ENCODE data around the gene TRIM13.
A peak's percentile ranks its signal among the peaks of the same experiment; 100 is the strongest.
"Not testable (repeated sequence)": the region's sequence is repeated elsewhere in the genome, so short reads cannot be mapped to it uniquely, and the experiment has no call there.

The TRIM13 gene, protein sequence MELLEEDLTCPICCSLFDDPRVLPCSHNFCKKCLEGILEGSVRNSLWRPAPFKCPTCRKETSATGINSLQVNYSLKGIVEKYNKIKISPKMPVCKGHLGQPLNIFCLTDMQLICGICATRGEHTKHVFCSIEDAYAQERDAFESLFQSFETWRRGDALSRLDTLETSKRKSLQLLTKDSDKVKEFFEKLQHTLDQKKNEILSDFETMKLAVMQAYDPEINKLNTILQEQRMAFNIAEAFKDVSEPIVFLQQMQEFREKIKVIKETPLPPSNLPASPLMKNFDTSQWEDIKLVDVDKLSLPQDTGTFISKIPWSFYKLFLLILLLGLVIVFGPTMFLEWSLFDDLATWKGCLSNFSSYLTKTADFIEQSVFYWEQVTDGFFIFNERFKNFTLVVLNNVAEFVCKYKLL

DNA sequence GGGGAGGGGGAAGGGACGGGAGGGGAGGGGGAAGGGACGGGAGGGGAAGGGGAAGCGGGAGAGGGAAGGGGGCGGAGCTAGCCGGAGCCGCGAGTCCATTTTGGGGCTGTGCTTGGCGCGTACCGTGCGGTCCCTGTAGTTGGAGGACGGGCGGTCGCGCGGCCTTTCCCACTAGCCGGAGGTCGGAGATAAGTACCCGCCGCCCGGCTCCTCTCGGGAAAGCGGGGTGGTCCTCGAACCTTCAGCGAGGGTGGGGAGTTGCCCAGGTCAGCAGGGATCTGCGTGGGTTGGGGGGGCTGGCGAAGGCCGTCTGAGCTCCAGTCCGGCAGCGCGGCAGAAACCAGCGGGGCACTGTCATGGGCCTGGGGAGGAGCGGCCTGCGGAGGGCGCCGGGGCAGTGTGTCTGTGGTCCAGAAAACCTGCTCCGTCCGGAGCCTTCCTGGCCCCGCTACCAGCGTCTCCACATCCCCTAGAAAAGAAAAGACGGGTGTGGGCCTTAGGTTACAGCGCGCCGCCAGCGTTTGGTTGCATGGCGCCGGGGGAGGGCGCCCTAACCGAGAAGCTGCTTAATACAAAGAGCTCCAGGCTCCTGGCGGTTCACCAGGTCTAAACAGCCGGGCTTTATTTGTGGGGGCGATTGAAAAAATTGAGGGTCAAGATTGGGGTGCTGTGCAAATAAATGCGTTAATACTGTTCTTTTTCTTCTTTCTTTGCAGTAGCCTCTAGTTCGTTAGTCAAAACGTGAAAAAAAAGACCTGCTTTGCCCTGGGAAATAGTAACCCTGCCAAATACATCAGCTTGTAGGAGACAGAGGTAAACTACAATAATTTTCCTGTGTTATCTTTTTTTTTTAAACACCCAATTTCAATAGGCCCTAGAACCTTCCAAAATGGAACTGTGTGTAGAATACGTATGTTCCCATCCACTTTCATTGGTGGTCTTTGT is at the start of gene TRIM13:
TRIM13 (plus strand) TSS at position 92 of the 945 bp plus-strand sequence. CDS start 14,899 bp downstream, outside the sequence.
- peak; percentile 93 for DNase-seq (ENCODE audit: low spot score)

DNA sequence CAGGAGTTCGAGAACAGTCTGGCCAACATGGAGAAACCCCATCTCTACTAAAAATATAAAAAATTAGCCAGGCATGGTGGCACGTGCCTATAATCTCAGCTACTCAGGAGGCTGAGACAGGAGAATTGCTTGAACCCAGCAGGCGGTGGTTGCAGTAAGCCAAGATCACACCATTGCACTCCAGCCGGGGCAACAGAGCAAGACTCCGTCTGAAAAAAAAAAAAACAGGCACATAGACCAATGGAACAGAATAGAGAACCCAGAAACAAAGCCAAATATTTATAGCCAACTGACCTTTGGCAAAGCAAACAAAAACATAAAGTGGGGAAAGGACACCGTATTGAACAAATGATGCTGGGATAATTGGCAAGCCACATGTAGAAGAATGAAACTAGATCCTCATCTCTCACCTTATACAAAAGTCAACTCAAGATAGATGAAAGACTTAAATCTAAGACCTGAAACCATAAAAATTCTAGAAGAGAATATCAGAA is 48.0 kb upstream of the TRIM13 start:
- not testable (repeated sequence) for DNase-seq (ENCODE audit: low spot score)

DNA sequence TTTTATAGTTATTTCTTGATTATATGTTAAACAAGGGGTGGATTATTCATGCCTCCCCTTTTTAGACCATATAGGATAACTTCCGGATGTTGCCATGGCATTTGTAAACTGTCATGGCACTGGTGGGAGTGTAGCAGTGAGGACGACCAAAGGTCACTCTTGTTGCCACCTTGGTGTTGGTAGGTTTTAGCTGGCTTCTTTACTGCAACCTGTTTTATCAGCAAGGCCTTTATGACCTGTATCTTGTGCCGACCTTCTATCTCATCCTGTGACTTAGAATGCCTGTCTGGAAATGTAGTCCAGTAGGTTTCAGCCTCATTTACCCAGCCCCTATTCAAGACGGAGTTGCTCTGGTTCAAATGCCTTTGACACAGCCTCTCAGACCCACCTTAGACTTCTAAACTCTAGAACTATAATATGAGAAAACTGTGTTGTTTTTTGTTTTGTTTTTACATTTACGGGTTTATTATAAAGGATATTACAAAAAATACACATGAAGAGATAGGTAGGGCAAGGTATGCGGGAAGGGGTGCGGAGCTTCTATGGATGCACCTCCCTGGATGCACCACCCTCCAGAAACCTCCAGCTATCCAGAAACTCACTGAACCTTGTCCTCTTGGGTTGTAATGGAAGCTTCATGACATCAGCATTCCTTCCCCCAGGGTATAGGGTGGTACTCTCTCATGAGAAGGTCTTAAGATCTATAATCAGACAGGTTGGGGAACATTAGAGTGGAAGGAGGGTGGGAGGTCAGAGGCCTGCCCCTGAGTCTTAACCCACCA is 44.9 kb upstream of the TRIM13 start:
- DNase-seq (ENCODE audit: low spot score) = no peak

DNA sequence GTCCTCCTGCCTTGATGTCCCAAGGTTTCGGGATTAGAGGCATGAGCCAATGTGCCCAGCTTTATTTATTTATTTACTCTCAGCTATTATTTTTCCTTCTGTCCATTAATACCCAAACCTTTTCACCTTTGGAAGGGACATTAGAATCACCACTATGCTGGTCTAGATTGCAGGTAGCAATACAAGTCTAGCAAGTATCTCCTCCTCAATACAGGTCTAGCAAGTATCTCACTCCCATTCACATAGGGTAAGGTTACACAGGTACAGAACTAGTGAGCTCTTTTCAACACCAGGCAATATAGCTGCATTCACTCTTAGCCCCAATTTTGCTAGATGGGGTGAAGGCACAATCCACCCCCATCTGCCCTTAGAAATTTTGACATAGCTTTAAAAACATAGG is 43.3 kb upstream of the TRIM13 start:
- DNase-seq (ENCODE audit: low spot score) = no peak

DNA sequence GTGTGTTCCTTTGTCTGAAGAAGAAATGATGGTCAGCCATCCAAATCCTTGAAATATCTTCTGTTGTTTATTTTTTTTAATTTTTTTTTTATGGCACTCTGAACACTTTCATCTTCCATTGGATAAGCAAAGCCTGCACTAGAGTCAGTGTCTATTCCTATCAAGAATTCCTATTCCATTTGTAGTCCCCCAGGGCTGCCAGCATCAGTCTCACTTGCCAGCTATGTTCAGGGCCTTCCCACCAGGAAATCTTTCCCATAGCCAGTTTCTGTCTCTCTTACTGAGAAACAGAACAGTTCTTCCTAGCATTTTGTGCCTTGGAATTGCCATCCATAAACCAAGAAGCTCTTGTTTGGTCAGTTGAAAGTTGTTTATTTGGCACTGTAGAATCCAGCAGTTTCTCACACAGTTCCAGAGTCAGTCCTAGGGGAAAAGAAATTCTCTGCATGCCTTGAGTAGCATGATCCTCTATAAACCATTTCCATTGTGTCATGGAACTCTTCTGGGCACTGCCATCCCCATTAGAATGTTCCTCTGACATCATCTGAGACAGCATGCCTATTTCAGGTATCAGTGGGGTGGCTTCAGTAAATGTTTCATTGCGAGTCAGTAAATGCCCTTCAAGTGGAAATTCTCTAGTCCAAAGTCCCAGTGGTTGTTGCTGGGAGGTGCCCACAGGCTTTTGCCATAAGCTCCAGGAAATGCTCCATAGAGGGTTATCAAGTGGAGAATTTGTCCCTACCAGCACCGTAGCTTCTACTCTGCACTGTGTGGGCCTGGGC is 42.0 kb upstream of the TRIM13 start:
- DNase-seq (ENCODE audit: low spot score) = no peak

DNA sequence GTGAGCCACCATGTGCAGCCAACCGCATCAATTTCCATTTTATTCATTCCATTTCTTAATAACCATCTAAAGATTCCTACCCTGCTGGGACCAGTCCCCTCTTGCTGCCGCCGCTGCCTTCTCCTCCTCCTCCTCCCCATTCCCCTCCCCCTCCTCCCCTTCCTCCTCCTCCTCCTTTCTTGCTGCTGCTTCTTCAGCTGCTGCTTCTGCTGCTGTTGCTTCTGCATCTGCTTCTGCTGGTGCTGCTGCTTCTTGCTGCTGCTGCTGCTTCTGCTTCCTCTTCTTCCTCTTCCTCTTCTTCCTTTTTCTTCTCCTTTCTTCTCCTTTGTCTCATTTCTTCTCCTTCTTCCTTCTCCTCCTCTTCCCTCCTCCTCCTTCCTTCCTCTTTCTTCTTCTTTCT is 40.7 kb upstream of the TRIM13 start:
- no peak for DNase-seq (ENCODE audit: low spot score)

DNA sequence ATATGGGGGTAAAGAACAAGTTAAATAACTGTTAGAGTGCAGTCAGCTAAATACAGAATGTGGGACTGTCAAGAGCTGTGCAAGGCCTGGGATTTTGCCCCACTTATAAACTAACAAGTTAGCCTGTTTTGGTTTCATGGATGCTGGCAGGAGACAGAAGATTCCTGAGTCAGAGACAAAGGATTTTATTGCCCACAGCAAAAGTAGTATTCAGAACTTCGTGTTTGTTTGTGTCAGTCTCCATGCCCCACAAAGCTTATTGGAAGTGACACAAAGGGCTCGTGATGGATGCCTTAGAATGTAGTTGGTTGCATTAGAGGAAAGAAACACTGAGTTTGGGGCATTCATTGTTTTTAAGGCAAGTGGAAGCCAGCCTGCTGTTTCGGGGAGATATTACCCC is 38.5 kb upstream of the TRIM13 start:
- DNase-seq (ENCODE audit: low spot score) = no peak

DNA sequence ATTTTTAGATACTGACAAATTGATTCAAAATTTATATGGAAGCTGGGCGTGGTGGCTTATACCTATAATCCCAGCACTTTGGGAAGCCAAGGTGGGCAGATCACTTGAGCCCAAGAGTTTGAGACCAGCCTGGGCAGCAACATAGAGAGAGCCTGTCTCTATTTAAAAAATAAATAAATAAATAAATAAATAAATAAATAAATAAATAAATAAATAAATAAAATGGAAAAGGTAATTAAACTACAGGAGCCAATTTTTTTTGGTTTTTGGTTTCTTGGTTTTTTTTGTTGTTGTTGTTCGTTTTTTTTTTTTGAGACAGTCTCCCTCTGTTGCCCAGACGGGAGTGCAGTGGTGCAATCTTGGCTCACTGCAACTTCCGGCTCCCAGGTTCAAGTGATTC is 29.4 kb upstream of the TRIM13 start:
- DNase-seq (ENCODE audit: low spot score) = no peak

DNA sequence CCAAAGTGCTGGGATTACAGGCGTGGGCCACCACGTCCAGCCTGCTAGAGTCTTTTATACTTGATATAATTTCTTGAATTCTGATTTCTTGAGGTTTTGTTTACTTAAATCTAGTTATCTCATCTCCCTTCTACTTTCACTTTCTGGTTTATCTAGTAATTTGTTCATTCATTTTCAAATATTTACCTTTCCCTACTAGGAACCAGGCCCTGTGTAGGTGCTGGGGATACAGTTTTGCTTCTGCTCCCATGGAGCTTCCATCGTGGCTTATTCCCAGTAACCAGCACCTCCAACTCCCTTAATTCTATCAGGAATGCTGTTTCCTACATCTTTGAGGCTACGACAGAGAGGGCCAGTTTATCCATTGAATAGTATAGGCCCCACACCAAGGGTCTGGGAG is 24.1 kb upstream of the TRIM13 start:
- DNase-seq (ENCODE audit: low spot score) = no peak

DNA sequence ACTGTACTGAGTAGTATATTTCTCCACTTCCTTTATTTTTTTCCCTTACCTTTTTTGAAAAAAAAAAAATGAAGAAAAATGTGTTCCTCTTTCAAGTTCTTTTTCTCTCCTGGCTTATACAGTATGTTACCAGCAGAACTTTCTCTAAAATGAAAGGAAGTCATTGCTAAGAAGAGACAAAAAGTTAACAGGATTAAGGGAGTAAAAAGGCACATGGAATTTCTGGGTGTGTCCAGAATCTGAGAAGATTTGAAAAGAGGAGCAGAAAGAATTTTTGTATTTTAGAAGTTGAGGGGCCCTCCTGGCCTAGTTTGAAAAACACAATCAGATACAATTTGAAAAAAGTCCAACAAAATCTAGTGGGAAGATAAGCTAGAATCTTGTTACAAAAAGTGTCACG is 21.0 kb upstream of the TRIM13 start:
- DNase-seq (ENCODE audit: low spot score) = no peak

DNA sequence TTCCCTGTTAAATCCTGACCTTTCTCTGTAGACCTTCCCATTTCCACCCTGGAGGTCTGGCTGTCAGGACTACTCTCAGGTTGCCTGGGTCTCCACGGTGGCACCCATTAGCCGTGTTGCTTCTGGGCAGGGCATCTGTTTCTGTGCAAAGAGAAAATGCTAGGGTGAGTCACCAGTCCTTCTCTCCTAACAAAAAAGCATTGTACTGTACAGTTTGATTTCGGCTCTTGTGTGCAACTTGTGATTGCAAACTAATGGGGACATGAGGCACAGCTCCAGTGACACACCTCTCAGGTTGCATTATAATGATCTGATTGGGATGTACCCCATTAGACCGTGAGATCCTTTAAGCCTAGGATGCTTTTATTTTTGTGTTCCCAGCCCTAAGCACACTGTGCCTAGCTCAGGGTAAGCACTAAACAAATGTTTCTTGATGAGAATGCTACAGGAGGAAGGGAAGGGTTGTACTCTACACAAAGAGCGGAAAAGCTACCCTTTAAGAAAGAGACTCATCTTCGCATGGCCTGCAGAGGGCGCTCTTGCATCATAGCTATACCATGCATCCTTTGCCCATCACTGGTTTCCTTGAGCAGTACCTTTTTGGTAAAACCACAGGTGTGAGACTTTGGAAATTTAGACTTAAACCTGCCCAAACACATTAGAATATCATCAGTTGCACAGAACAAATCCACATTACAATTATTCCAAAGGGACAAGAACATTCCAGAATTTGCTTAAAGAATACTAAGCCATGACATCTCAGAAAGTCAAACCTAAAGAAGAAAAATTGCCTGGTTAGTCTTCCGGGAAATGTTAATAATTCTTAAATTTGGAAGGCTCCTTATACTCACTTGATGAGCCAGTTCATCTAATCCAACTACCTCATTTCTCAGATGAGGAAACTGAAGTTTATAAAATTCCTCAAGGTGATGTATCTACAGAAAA is 20.3 kb upstream of the TRIM13 start:
- peak; percentile 75 for DNase-seq (ENCODE audit: low spot score)

DNA sequence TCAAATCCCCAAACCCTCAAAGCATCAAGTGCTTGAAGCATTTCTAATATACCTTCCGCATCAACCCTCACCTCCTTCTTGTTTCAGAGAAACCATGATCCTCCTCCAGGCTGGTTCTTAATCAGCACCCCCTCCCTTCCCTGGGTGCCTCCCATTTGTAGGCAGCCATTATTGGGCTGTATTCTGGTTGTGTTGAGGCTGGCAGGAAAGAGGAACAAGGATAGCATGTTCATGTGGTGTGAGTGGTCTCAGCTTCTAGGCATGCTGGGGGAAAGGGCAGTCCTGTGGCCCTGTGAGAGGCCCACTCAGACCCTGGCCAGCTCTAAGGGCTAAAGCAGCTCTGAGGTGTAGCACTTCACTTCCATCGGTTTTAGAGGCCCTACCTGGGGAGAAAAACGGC is 18.9 kb upstream of the TRIM13 start:
- DNase-seq (ENCODE audit: low spot score) = no peak

DNA sequence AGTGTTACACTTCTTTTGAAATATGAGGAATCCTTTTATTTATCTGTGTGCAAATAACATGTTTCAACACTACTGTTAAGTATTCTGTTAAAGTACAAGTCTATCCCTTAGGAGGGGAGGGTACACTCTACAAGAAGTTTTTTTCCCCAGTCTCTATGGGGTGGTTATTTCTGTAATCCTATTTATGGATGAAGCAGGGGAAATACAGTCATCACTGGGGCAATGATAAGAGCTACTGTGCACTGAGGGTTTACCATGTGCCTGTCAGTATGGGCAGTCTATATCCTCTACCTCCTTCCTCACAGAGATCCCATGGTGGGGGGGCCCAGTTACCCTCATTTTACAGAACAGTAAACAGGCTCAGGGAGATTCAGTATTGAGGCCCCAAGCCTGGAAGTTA is 16.6 kb upstream of the TRIM13 start:
- DNase-seq (ENCODE audit: low spot score) = no peak

DNA sequence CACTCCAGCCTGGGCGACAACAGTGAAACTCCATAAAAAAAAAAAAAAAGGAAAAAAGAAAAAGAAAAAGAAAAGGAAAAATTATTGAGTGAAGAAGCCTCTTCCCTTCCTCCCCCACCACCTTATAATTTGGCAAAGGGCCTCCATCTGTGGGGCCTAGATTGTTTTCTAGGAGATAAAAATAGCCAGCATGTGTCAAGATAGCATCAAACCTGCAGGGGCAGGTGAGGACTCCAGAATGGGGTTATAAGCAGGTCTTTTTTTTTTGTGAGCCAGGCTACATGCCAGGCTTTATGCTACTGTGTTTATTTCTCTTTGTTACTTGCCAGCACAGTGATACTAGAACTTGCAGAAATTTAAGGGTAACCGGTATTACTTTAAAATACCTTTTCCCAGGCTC is 11.7 kb upstream of the TRIM13 start:
- DNase-seq (ENCODE audit: low spot score) = no peak

DNA sequence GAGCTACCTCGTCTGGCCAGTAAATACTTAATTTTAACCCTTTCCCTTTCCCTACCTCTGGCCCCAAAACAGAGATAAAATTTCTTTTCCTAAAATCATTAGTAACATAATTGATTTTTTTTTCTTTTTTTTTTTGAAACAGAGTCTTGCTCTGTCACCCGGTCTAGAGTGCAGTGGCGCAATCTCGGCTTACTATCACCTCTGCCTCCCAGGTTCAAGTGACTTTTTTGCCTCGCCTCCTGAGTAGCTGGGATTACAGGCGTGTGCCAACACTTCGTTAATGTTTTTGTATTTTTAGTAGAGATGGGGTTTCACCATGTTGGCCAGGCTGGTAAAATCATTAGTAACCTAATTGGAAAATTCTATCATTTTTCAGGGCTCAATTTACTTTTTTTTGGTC is 10.4 kb upstream of the TRIM13 start:
- no peak for DNase-seq (ENCODE audit: low spot score)

DNA sequence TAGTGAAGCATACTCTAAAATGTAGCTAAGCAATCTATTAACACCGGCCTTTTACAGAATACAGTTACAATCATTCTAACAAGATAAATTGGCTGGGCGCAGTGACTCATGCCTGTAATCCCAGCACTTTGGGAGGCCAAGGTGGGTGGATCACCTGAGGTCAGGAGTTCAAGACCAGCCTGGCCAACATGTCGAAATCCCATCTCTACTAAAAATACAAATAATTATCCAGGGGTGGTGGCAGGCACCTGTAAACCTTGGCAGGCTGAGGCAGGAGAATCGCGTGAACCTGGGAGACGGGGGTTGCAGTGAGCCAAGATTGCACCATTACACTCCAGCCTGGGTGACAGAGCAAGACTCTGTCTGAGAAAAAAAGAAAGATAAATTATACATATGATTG is 6.2 kb upstream of the TRIM13 start:
- not testable (repeated sequence) for DNase-seq (ENCODE audit: low spot score)

DNA sequence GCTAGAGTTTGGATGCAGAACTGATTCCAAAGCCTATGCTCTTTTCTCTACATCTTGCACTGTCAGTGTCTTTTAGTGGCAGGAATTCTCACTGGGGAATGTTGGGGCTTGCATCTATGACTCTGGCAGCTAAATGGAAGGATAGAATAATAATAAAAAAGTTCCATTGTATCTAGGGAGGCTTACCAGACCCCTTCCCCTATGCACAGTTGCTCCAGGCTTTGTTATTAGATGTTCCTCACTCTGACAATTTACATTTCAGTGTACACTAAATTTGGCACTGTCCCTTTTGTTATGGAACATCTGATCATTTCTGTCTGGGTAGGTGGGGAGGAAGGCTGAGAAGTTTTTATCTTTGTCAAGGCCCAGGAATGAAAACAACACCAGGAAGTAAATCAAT is 3.7 kb upstream of the TRIM13 start:
- no peak for DNase-seq (ENCODE audit: low spot score)

DNA sequence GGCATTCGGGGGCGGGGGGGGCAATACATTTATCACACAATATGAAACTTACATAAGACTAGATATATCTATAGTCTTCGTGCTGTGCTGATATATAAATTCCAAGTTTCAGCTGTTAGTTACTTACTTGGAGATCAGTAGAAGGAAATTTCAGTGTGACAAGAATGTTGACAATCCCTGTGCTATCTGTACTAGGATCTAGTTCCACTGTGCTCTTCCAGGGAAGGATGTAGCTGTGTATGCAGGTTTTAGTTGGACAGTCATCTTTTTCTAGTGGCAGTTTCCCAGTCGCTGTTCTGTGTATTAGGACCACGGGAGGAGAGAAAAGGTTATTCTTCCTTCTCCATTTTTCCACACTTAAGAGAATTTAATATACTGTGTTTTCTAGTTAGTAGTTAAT is 3.2 kb upstream of the TRIM13 start:
- DNase-seq (ENCODE audit: low spot score) = no peak

DNA sequence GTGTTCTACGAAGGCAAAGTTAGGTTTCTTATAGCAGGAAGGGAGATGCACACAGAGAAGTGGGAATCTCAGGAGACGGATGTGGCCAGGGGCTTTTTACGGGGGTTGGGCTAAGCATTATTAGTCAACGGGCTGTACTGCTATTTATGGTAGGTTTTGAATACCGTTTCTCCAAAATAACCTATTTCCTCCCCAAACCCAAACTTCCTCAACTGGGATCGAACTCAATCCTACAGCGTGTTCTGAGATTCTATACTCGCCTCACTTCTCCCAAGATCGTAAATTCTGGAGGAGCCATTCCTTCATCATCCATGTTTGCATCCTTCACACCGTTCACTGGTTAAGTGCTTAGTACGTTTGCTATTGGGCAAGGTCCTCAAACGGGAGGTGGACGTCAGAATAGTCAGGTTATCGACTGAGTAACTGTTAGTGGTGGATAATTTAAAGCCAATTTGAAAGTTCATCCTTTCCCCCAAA is 1.2 kb upstream of the TRIM13 start:
- no peak for DNase-seq (ENCODE audit: low spot score)

Measured in ecto neural progenitor cell (in vitro differentiated cells).